Activated CD8-positive, alpha-beta T cell treated with anti-CD3 and anti-CD28 coated beads for 36 hours (primary cell): ENCODE results near the gene MACROD2. TPM values are rescaled to one million over a fixed set of nuclear protein-coding genes. Genes with fewer than 3 reads are reported as not detected.

ENCODE experiments used
- ATAC-seq: fragments of 200-7000 bp; cut with Tn5 transposase; one replicate; pipeline ENCODE4 v1.10.0; 2021; ENCODE audit warnings: mild to moderate bottlenecking, moderate library complexity
- CTCF ChIA-PET: fragments of 350-600 bp; sonication (Branson Sonifier 250); formaldehyde crosslinking; loops from one replicate; lab custom pipeline; 2021; ENCODE audit warnings: antibody characterized with exemption; lab: Charles Lee
- POLR2A ChIA-PET: fragments of 350-600 bp; sonication (Branson Sonifier 250); formaldehyde crosslinking; loops from one replicate; lab custom pipeline; 2021; ENCODE audit warnings: antibody characterized with exemption; lab: Charles Lee
- DNase-seq: peaks from one replicate; pipeline ENCODE4 v3.0.0-alpha.2; 2020
- H3K27ac Mint-ChIP-seq: one replicate; pipeline ENCODE4 v1.8.0; 2021; ENCODE audit warnings: mild to moderate bottlenecking, mixed read lengths
- H3K27me3 Mint-ChIP-seq: one replicate; pipeline ENCODE4 v1.8.0; 2021; ENCODE audit warnings: mixed read lengths
- H3K36me3 Mint-ChIP-seq: one replicate; pipeline ENCODE4 v1.8.0; 2021; ENCODE audit warnings: low read depth, mixed read lengths
- H3K4me1 Mint-ChIP-seq: one replicate; pipeline ENCODE4 v1.8.0; 2021; ENCODE audit warnings: low read depth, mixed read lengths
- H3K4me3 Mint-ChIP-seq: one replicate; pipeline ENCODE4 v1.8.0; 2021; ENCODE audit warnings: mild to moderate bottlenecking, moderate library complexity, mixed read lengths
- H3K9me3 Mint-ChIP-seq: one replicate; pipeline ENCODE4 v1.8.0; 2021; ENCODE audit warnings: mixed read lengths
- CTCF ChIP-seq: fragments of 200-600 bp; IDR thresholded peaks from one replicate; pipeline ENCODE4 v1.8.0; 2022; ENCODE audit warnings: antibody characterized with exemption, mild to moderate bottlenecking
- intact Hi-C: fragments of 100-400 bp; cut with micrococcal nuclease; formaldehyde crosslinking; loops from one replicate; pipeline ENCODE4 v1.10.0; 2022
- total RNA-seq, 2 experiments: library from RNA; stranded (reverse); gene quantifications; one replicate each; pipeline ENCODE4 v1.2.3, GENCODE V29; 2021

The MACROD2 gene
- total RNA-seq, 2 experiments from 2014 or later: not detected

GRCh38 chr20:14918976-14919375 is 923.7 kb downstream of the MACROD2 start:
- intact Hi-C loops: no loop called here
- ChIA-PET POLR2A (no interaction called here), CTCF (no interaction called here)

GRCh38 chr20:14919501-14920081 is 924.3 kb downstream of the MACROD2 start:
- ATAC-seq: no peak
- intact Hi-C loops: no loop called here
- no peak overlapping the region for H3K27ac Mint-ChIP-seq
- DNase-seq: no peak
- H3K4me1 Mint-ChIP-seq: no peaks in the 10 kb centered on the region
- H3K9me3 Mint-ChIP-seq: no peaks in the 10 kb centered on the region
- ChIA-PET POLR2A (no interaction called here), CTCF (no interaction called here)
- H3K36me3 Mint-ChIP-seq: no peaks in the 10 kb centered on the region
- TF ChIP-seq CTCF: no peak
- H3K4me3 Mint-ChIP-seq: no peak overlapping the region
- no peaks in the 10 kb centered on the region for H3K27me3 Mint-ChIP-seq

More at GRCh38 chr20:14918976-14919375, 923.7 kb downstream of the MACROD2 start:
- Mint-ChIP-seq H3K36me3 (no peaks in the 10 kb centered on the region), H3K9me3 (peaks cover 3% of the 10 kb centered on the region), H3K27ac (no peak overlapping the region), H3K27me3 (no peaks in the 10 kb centered on the region), H3K4me3 (no peak overlapping the region), H3K4me1 (no peaks in the 10 kb centered on the region)
- no peak for TF ChIP-seq CTCF
- ATAC-seq: no peak
- DNase-seq: no peak

GRCh38 chr20:14921513-14921912 is 926.2 kb downstream of the MACROD2 start:
- no peaks in the 10 kb centered on the region for H3K36me3 Mint-ChIP-seq
- peaks cover 2% of the 10 kb centered on the region for H3K9me3 Mint-ChIP-seq
- ATAC-seq (no peak), DNase-seq (no peak)
- H3K4me1 Mint-ChIP-seq: no peaks in the 10 kb centered on the region
- no peak for TF ChIP-seq CTCF
- ChIA-PET POLR2A (no interaction called here), CTCF (no interaction called here)
- intact Hi-C loops: no loop called here
- no peak overlapping the region for H3K27ac Mint-ChIP-seq
- no peaks in the 10 kb centered on the region for H3K27me3 Mint-ChIP-seq
- no peak overlapping the region for H3K4me3 Mint-ChIP-seq

- intact Hi-C loops: no loop called here
- Mint-ChIP-seq H3K36me3 (no peaks in the 10 kb centered on the region), H3K27ac (no peak overlapping the region), H3K27me3 (no peaks in the 10 kb centered on the region), H3K9me3 (peaks cover 2% of the 10 kb centered on the region), H3K4me3 (no peak overlapping the region), H3K4me1 (no peaks in the 10 kb centered on the region)
- ChIA-PET CTCF (interaction anchor here (0.6 kb wide), 1 partner anchor 111 kb away, joined by 3 read pairs; no protein-coding TSS in a partner anchor), POLR2A (no interaction called here)
- no peak for TF ChIP-seq CTCF
- no peak for DNase-seq
- ATAC-seq: no peak
These were observed 927.4 kb downstream of the MACROD2 start for GRCh38 chr20:14922503-14923267.

GRCh38 chr20:14924433-14924832 is 929.1 kb downstream of the MACROD2 start:
- ATAC-seq (no peak), DNase-seq (no peak)
- no peak overlapping the region for H3K27ac Mint-ChIP-seq
- H3K27me3 Mint-ChIP-seq: no peaks in the 10 kb centered on the region
- CTCF ChIA-PET: interaction anchor here (0.9 kb wide), 1 partner anchor 32 kb away, joined by 3 read pairs; no protein-coding TSS in a partner anchor
- H3K36me3 Mint-ChIP-seq: no peaks in the 10 kb centered on the region
- H3K4me1 Mint-ChIP-seq: no peaks in the 10 kb centered on the region
- intact Hi-C loops: no loop called here
- peaks cover 2% of the 10 kb centered on the region for H3K9me3 Mint-ChIP-seq
- H3K4me3 Mint-ChIP-seq: no peak overlapping the region
- no peak for TF ChIP-seq CTCF
- POLR2A ChIA-PET: no interaction called here
